Measurements from ENCODE around the gene CLCN3.

DNA sequence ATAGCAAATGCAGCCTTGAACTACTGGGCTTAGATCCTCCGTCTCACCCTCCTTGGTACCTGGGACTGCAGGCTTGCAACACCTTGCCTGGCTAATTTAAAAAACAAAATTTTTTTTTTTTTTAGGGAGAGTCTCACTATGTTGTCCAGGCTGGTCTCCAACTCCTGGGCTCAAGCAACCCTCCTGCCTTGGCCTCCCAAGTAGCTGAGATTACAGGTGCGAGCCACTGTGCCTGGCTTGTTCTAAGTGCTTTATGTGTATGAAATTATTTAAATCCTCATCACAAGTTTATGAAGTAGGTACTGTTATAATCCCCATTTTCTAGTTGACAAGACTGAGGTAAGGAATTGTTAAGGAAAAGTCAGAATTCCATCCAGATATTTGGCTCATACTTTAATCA, 43.0 kb downstream of the CLCN3 start:
- TF ChIP-seq, protein P1, sequence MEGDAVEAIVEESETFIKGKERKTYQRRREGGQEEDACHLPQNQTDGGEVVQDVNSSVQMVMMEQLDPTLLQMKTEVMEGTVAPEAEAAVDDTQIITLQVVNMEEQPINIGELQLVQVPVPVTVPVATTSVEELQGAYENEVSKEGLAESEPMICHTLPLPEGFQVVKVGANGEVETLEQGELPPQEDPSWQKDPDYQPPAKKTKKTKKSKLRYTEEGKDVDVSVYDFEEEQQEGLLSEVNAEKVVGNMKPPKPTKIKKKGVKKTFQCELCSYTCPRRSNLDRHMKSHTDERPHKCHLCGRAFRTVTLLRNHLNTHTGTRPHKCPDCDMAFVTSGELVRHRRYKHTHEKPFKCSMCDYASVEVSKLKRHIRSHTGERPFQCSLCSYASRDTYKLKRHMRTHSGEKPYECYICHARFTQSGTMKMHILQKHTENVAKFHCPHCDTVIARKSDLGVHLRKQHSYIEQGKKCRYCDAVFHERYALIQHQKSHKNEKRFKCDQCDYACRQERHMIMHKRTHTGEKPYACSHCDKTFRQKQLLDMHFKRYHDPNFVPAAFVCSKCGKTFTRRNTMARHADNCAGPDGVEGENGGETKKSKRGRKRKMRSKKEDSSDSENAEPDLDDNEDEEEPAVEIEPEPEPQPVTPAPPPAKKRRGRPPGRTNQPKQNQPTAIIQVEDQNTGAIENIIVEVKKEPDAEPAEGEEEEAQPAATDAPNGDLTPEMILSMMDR (IDR thresholded peaks at IDR 0.05): no peak
- TF ChIP-seq POLR2A (IDR thresholded peaks at IDR 0.05) (no peak), POLR2AphosphoS5 (IDR thresholded peaks at IDR 0.05) (no peak), EP300 (IDR thresholded peaks at IDR 0.05) (no peak)
